ENCODE results near the gene CACNA1S.

- peak; percentile 73 to 84 (median 75) for TF ChIP-seq CTCF (IDR thresholded peaks at IDR 0.05)
- TF ChIP-seq POLR2A (IDR thresholded peaks at IDR 0.05) = no peak
These were observed 2.3 kb upstream of the CACNA1S start for GRCh38 chr1:201114245-201115131.
